Kidney capillary endothelial cell (primary cell): ENCODE results near the gene FUT6.
"Not testable (repeated sequence)": the region's sequence is repeated elsewhere in the genome, so short reads cannot be mapped to it uniquely, and the experiment has no call there.

Experiments
- DNase-seq: peaks from one replicate; pipeline ENCODE4 v3.0.0-alpha.2; 2018; ENCODE audit warnings: low spot score

Gene FUT6

GRCh38 chr19:5785423-5785822, 54.1 kb downstream of the FUT6 start:
- no peak for DNase-seq

- no peak for DNase-seq
Observed at GRCh38 chr19:5784581-5785147, 54.8 kb downstream of the FUT6 start, which contains the start of gene PRR22. TSS of gene PRR22 (minus strand) at chr19:5784746. CDS start at chr19:5784660, 86 bp downstream.

- DNase-seq = no peak
Observed at GRCh38 chr19:5782945-5783919, 56.3 kb downstream of the FUT6 start.

- DNase-seq = no peak
Observed at GRCh38 chr19:5782322-5782721, 57.2 kb downstream of the FUT6 start.

- DNase-seq = not testable (repeated sequence)
Observed at GRCh38 chr19:5780916-5781315, 58.6 kb downstream of the FUT6 start.
